ENCODE data around the gene TNXB. TPM values are rescaled to one million over a fixed set of nuclear protein-coding genes. Genes with fewer than 3 reads are reported as not detected.

The TNXB gene
- total and polyA plus RNA-seq, 4 donors, result 21.3 to 117 (median 78.3) TPM

- Histone ChIP-seq H3K27me3 (ENCODE audit: control insufficient read depth in 3 of 3, insufficient read depth in 3 of 3, low read length in 2 of 3) (peaks cover 0 to 25% (median 9%) of the 10 kb centered on the region in 3 donors), H3K27ac (ENCODE audit: low read depth in 1 of 2, low read length in 1 of 2) (no peak overlapping the region), H3K4me1 (ENCODE audit: control insufficient read depth in 5 of 5, insufficient read depth in 5 of 5, low read length in 5 of 5) (no peaks in the 10 kb centered on the region), H3K36me3 (ENCODE audit: control insufficient read depth in 4 of 4, insufficient read depth in 4 of 4, low read length in 4 of 4) (no peaks in the 10 kb centered on the region), H3K4me3 (no peak overlapping the region), H3K9ac (ENCODE audit: insufficient read depth in 1 of 2, low read length in 2 of 2) (no peak overlapping the region), H3K9me3 (ENCODE audit: control insufficient read depth in 4 of 4, insufficient read depth in 3 of 4, low read length in 3 of 4) (no peaks in the 10 kb centered on the region)
- no peak for DNase-seq
- TF ChIP-seq CTCF (IDR thresholded peaks at IDR 0.05; ENCODE audit: control extremely low read depth, extremely low read depth), result no peak
- WGBS, 2 donors, result 72 to 79% methylated on average over 5 of the region's 5 CpGs
- no peak for ATAC-seq (ENCODE audit: insufficient read depth, low FRiP score)
Observed at GRCh38 chr6:32139590-32139989, 30.5 kb upstream of the TNXB start.

- no peaks in the 10 kb centered on the region for H3K36me3 ChIP-seq (ENCODE audit: control insufficient read depth in 4 of 4, insufficient read depth in 4 of 4, low read length in 4 of 4)
- H3K4me3 ChIP-seq, result no peak overlapping the region
- no peak for DNase-seq
- H3K9me3 ChIP-seq (ENCODE audit: control insufficient read depth in 4 of 4, insufficient read depth in 3 of 4, low read length in 3 of 4), result no peaks in the 10 kb centered on the region
- no peak for ATAC-seq (ENCODE audit: insufficient read depth, low FRiP score)
- no peak overlapping the region for H3K27ac ChIP-seq (ENCODE audit: low read depth in 1 of 2, low read length in 1 of 2)
- TF ChIP-seq CTCF (IDR thresholded peaks at IDR 0.05; ENCODE audit: control extremely low read depth, extremely low read depth), result no peak
- no peaks in the 10 kb centered on the region for H3K4me1 ChIP-seq (ENCODE audit: control insufficient read depth in 5 of 5, insufficient read depth in 5 of 5, low read length in 5 of 5)
- H3K27me3 ChIP-seq (ENCODE audit: control insufficient read depth in 3 of 3, insufficient read depth in 3 of 3, low read length in 2 of 3), result peaks cover 0 to 23% (median 9%) of the 10 kb centered on the region in 3 donors
- H3K9ac ChIP-seq (ENCODE audit: insufficient read depth in 1 of 2, low read length in 2 of 2), result no peak overlapping the region
Observed at GRCh38 chr6:32137454-32137853, 28.3 kb upstream of the TNXB start.

- no peak for DNase-seq
- Histone ChIP-seq H3K4me3 (no peak overlapping the region), H3K36me3 (ENCODE audit: control insufficient read depth in 4 of 4, insufficient read depth in 4 of 4, low read length in 4 of 4) (no peaks in the 10 kb centered on the region), H3K9me3 (ENCODE audit: control insufficient read depth in 4 of 4, insufficient read depth in 3 of 4, low read length in 3 of 4) (no peaks in the 10 kb centered on the region), H3K9ac (ENCODE audit: insufficient read depth in 1 of 2, low read length in 2 of 2) (no peak overlapping the region), H3K27me3 (ENCODE audit: control insufficient read depth in 3 of 3, insufficient read depth in 3 of 3, low read length in 2 of 3) (peaks cover 0 to 11% (median 6%) of the 10 kb centered on the region in 3 donors), H3K27ac (ENCODE audit: low read depth in 1 of 2, low read length in 1 of 2) (no peak overlapping the region), H3K4me1 (ENCODE audit: control insufficient read depth in 5 of 5, insufficient read depth in 5 of 5, low read length in 5 of 5) (peaks cover 6 to 10% (median 8%) of the 10 kb centered on the region in 5 donors)
- ATAC-seq (ENCODE audit: insufficient read depth, low FRiP score), result no peak
- WGBS, 2 donors, result 86 to 92% methylated on average over 4 of the region's 4 CpGs
- TF ChIP-seq CTCF (IDR thresholded peaks at IDR 0.05; ENCODE audit: control extremely low read depth, extremely low read depth), result no peak
Observed at GRCh38 chr6:32133786-32134185, 24.6 kb upstream of the TNXB start.

- ATAC-seq (ENCODE audit: insufficient read depth, low FRiP score) (no peak), DNase-seq (no peak)
- H3K9me3 ChIP-seq (ENCODE audit: control insufficient read depth in 4 of 4, insufficient read depth in 3 of 4, low read length in 3 of 4), result no peaks in the 10 kb centered on the region
- TF ChIP-seq CTCF (IDR thresholded peaks at IDR 0.05; ENCODE audit: control extremely low read depth, extremely low read depth), result no peak
- no peak overlapping the region for H3K4me3 ChIP-seq
- no peak overlapping the region for H3K27ac ChIP-seq (ENCODE audit: low read depth in 1 of 2, low read length in 1 of 2)
- peaks cover 10 to 19% (median 13%) of the 10 kb centered on the region in 5 donors for H3K4me1 ChIP-seq (ENCODE audit: control insufficient read depth in 5 of 5, insufficient read depth in 5 of 5, low read length in 5 of 5)
- no peaks in the 10 kb centered on the region for H3K36me3 ChIP-seq (ENCODE audit: control insufficient read depth in 4 of 4, insufficient read depth in 4 of 4, low read length in 4 of 4)
- no peak overlapping the region for H3K9ac ChIP-seq (ENCODE audit: insufficient read depth in 1 of 2, low read length in 2 of 2)
- peaks cover 0 to 6% (median 6%) of the 10 kb centered on the region in 3 donors for H3K27me3 ChIP-seq (ENCODE audit: control insufficient read depth in 3 of 3, insufficient read depth in 3 of 3, low read length in 2 of 3)
Observed at GRCh38 chr6:32132110-32132509, 23.0 kb upstream of the TNXB start.

All from lung (tissue), 12 donors.